HEK293T (cell line): ENCODE measurements around the gene POLR1B.

ENCODE experiments used
- FOXK2 ChIP-seq: fragments of 450-650 bp; IDR thresholded peaks from 2 replicates; pipeline ENCODE4 v1.6.1; 2016; ENCODE audit warnings: mild to moderate bottlenecking
- PKNOX1 ChIP-seq: fragments of 450-650 bp; IDR thresholded peaks from 2 replicates; pipeline ENCODE4 v1.6.1; 2016
- TARDBP ChIP-seq: fragments of 450-650 bp; IDR thresholded peaks from 2 replicates; pipeline ENCODE4 v1.6.1; 2016

- no peak for TF ChIP-seq TARDBP
- no peak for TF ChIP-seq PKNOX1
- TF ChIP-seq FOXK2, result no peak
Measured at GRCh38 chr2:112584891-112585250, 42.6 kb downstream of the POLR1B start.
